ENCODE results near the gene TBC1D17. TPM values are rescaled to one million over a fixed set of nuclear protein-coding genes. Genes with fewer than 3 reads are reported as not detected.
A peak's percentile ranks its signal among the peaks of the same experiment; 100 is the strongest.

Gene TBC1D17
- total RNA-seq, 2 donors from 2014 or later, result 40.7 to 47.3 TPM

DNA sequence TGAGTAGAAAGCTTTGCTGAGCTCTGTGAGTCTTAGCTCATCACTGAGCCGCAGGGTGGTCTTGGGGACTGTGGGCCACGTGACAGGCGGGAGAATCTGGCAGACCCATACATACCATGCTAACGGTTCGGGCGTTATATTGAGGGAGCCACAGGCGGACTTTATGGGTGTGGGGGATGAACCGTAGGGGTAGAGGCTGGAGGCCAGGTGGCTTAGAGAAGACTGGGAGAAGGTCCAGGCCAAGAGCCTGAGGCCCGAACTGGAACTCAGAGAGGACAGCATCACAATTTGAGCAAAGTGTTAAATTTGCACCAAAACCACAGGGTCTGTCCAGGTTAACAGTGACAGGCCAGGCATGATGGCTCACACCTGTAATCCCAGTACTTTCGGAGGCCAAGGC lies 36.2 kb downstream of the TBC1D17 start:
- Mint-ChIP-seq H3K27ac (peak overlapping the region; percentile 18), H3K27me3 (ENCODE audit: insufficient read depth) (no peaks in the 10 kb centered on the region), H3K9me3 (peaks cover 6% of the 10 kb centered on the region), H3K4me1 (no peaks in the 10 kb centered on the region), H3K36me3 (ENCODE audit: low read depth) (peaks cover 82% of the 10 kb centered on the region), H3K4me3 (no peak overlapping the region)
- Histone ChIP-seq H3K27me3 (ENCODE audit: control insufficient read depth, insufficient read depth, low read length, poor library complexity, severe bottlenecking) (no peaks in the 10 kb centered on the region), H3K4me3 (ENCODE audit: low read length) (no peak overlapping the region), H3K9ac (ENCODE audit: extremely low read depth, low read length, poor library complexity, severe bottlenecking) (no peak overlapping the region), H3K36me3 (ENCODE audit: control insufficient read depth, insufficient read depth, low read length) (peaks cover 75% of the 10 kb centered on the region), H3K4me1 (ENCODE audit: control insufficient read depth, insufficient read depth, low read length) (no peaks in the 10 kb centered on the region), H3K27ac (ENCODE audit: low read depth, low read length) (no peak overlapping the region), H3K9me3 (ENCODE audit: control insufficient read depth, low read length) (no peaks in the 10 kb centered on the region)
- no peak for DNase-seq
- 94 to 95% methylated on average over 9 to 10 of the region's 10 CpGs for WGBS, 2 experiments (ENCODE audit: insufficient coverage in 1 of 2, insufficient read length in 1 of 2)
- TF ChIP-seq, protein P1, sequence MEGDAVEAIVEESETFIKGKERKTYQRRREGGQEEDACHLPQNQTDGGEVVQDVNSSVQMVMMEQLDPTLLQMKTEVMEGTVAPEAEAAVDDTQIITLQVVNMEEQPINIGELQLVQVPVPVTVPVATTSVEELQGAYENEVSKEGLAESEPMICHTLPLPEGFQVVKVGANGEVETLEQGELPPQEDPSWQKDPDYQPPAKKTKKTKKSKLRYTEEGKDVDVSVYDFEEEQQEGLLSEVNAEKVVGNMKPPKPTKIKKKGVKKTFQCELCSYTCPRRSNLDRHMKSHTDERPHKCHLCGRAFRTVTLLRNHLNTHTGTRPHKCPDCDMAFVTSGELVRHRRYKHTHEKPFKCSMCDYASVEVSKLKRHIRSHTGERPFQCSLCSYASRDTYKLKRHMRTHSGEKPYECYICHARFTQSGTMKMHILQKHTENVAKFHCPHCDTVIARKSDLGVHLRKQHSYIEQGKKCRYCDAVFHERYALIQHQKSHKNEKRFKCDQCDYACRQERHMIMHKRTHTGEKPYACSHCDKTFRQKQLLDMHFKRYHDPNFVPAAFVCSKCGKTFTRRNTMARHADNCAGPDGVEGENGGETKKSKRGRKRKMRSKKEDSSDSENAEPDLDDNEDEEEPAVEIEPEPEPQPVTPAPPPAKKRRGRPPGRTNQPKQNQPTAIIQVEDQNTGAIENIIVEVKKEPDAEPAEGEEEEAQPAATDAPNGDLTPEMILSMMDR (conservative IDR thresholded peaks at IDR 0.05), result no peak

- no peaks in the 10 kb centered on the region for H3K27me3 Mint-ChIP-seq (ENCODE audit: insufficient read depth)
- H3K27me3 ChIP-seq (ENCODE audit: control insufficient read depth, insufficient read depth, low read length, poor library complexity, severe bottlenecking), result no peaks in the 10 kb centered on the region
- H3K9me3 Mint-ChIP-seq, result peaks cover 6% of the 10 kb centered on the region
- H3K27ac Mint-ChIP-seq, result no peak overlapping the region
- H3K36me3 ChIP-seq (ENCODE audit: control insufficient read depth, insufficient read depth, low read length), result peaks cover 80% of the 10 kb centered on the region
- H3K4me1 ChIP-seq (ENCODE audit: control insufficient read depth, insufficient read depth, low read length), result no peaks in the 10 kb centered on the region
- DNase-seq, result no peak
- peaks cover 76% of the 10 kb centered on the region for H3K36me3 Mint-ChIP-seq (ENCODE audit: low read depth)
- H3K4me3 Mint-ChIP-seq, result no peak overlapping the region
- 99 to 100% methylated on average over 5 to 6 of the region's 6 CpGs for WGBS, 2 experiments (ENCODE audit: insufficient coverage in 1 of 2, insufficient read length in 1 of 2)
- no peak overlapping the region for H3K4me3 ChIP-seq (ENCODE audit: low read length)
- peaks cover 3% of the 10 kb centered on the region for H3K4me1 Mint-ChIP-seq
- H3K9me3 ChIP-seq (ENCODE audit: control insufficient read depth, low read length), result no peaks in the 10 kb centered on the region
- TF ChIP-seq, protein P1 (conservative IDR thresholded peaks at IDR 0.05), result peak; percentile 52
- H3K27ac ChIP-seq (ENCODE audit: low read depth, low read length), result no peak overlapping the region
- H3K9ac ChIP-seq (ENCODE audit: extremely low read depth, low read length, poor library complexity, severe bottlenecking), result no peak overlapping the region
These were observed 37.8 kb downstream of the TBC1D17 start for GRCh38 chr19:49915271-49915670.

GRCh38 chr19:49916839-49917733 lies 39.6 kb downstream of the TBC1D17 start:
- Mint-ChIP-seq H3K27ac (peak overlapping the region; percentile 20), H3K4me1 (peaks cover 11% of the 10 kb centered on the region), H3K27me3 (ENCODE audit: insufficient read depth) (no peaks in the 10 kb centered on the region), H3K4me3 (no peak overlapping the region), H3K36me3 (ENCODE audit: low read depth) (peaks cover 78% of the 10 kb centered on the region), H3K9me3 (peaks cover 6% of the 10 kb centered on the region)
- no peak overlapping the region for H3K27ac ChIP-seq (ENCODE audit: low read depth, low read length)
- 85 to 92% methylated on average over 15 to 21 of the region's 21 CpGs for WGBS, 2 experiments (ENCODE audit: insufficient coverage in 1 of 2, insufficient read length in 1 of 2)
- H3K4me3 ChIP-seq (ENCODE audit: low read length), result no peak overlapping the region
- H3K4me1 ChIP-seq (ENCODE audit: control insufficient read depth, insufficient read depth, low read length), result no peaks in the 10 kb centered on the region
- H3K36me3 ChIP-seq (ENCODE audit: control insufficient read depth, insufficient read depth, low read length), result peaks cover 69% of the 10 kb centered on the region
- no peaks in the 10 kb centered on the region for H3K9me3 ChIP-seq (ENCODE audit: control insufficient read depth, low read length)
- no peak overlapping the region for H3K9ac ChIP-seq (ENCODE audit: extremely low read depth, low read length, poor library complexity, severe bottlenecking)
- TF ChIP-seq, protein P1 (conservative IDR thresholded peaks at IDR 0.05), result peak; percentile 65
- DNase-seq, result peak; percentile 75
- H3K27me3 ChIP-seq (ENCODE audit: control insufficient read depth, insufficient read depth, low read length, poor library complexity, severe bottlenecking), result no peaks in the 10 kb centered on the region
